ENCODE results near the gene KCNA1. TPM values are rescaled to one million over a fixed set of nuclear protein-coding genes. Genes with fewer than 3 reads are reported as not detected.
"Not testable (repeated sequence)": the region's sequence is repeated elsewhere in the genome, so short reads cannot be mapped to it uniquely, and the experiment has no call there.

KCNA1 gene
- not detected for total RNA-seq

DNA sequence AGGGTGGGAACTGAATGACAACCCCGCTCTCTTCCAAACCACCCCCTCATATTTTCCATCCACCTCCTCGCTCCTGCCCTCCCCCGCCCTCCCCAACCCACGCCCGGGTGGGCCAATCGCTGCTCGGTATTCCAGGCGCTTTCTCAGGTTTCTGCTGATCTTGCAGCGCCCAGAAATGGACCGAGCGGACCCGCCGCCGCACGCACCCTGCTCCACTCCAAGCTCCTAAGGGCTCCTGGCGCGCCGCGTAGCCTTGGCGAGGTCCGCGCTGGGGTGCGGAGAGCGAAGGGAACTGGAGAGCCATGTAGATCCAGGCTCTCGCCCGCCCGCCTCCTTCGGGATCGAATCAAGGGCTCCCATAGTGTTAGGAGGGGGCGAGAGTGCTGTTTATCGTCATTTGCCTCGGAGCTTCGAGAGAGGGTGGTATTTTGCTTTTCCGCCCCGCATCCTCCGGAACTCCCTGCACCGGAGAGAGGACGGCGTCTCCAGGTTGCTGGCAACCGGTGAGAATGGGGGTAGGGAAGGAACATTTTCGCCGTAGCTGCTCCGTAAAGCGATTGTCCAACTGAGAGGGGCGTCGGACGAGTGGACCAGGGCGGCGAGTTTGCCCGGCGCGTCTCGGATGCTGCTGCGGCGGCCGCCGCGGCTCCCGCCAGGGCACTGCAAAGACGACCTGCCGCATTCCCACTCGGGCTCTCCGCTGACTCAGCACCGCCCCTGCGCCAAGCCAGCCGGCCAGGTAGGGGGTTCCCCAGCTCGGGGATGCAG lies at the start of gene KCNA1:
Gene KCNA1, plus strand, starts transcription at position 172 of the 768 bp plus-strand sequence. CDS start 1,474 bp downstream, outside the sequence.
- Mint-ChIP-seq H3K27me3 (peaks cover 43% of the 10 kb centered on the region), H3K9me3 (no peaks in the 10 kb centered on the region), H3K36me3 (ENCODE audit: low read depth) (no peaks in the 10 kb centered on the region), H3K4me1 (peaks cover 18% of the 10 kb centered on the region), H3K4me3 (peak within 1 kb of the TSS; percentile 79), H3K27ac (no peak within 1 kb of the TSS)
- CTCF ChIA-PET: interaction anchor here (1.0 to 1.5 kb wide), 3 partner anchors 12 to 54 kb away, joined by 3 to 6 read pairs (median 4); no protein-coding TSS in a partner anchor
- no peak for DNase-seq
- POLR2A ChIA-PET: no interaction called here

GRCh38 chr12:4860741-4861140 lies 49.0 kb upstream of the KCNA1 start:
- ChIA-PET POLR2A (no interaction called here), CTCF (no interaction called here)
- peaks cover 16% of the 10 kb centered on the region for H3K4me1 Mint-ChIP-seq
- no peak overlapping the region for H3K4me3 Mint-ChIP-seq
- DNase-seq: no peak
- H3K36me3 Mint-ChIP-seq (ENCODE audit: low read depth): no peaks in the 10 kb centered on the region
- H3K27me3 Mint-ChIP-seq: peaks cover 41% of the 10 kb centered on the region
- no peak overlapping the region for H3K27ac Mint-ChIP-seq
- H3K9me3 Mint-ChIP-seq: no peaks in the 10 kb centered on the region

DNA sequence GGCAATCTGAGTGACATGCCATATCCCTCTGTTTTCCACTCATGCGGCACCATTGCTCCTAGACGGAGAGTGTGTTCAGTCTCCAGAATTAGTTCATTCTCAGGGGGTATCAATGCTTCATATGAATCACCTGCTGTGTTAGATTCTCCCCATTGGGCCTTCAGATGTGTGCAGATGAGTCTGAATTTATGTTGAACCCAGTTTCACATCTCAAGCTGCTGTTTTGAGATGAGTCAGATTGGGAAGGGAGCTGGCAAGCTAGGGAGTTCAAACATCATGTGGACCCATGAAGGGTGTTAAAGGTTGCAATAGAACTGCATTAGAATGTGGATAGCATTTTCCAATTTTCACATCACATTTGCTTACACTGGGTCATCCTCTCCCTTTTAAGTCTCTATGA lies 46.9 kb upstream of the KCNA1 start:
- Mint-ChIP-seq H3K4me1 (peaks cover 5% of the 10 kb centered on the region), H3K4me3 (no peak overlapping the region), H3K27ac (no peak overlapping the region), H3K36me3 (ENCODE audit: low read depth) (no peaks in the 10 kb centered on the region), H3K9me3 (no peaks in the 10 kb centered on the region), H3K27me3 (peaks cover 46% of the 10 kb centered on the region)
- CTCF ChIA-PET: interaction anchor here (1.2 kb wide), 1 partner anchor 8 kb away, joined by 3 read pairs; no protein-coding TSS in a partner anchor
- DNase-seq: no peak
- POLR2A ChIA-PET: no interaction called here

DNA sequence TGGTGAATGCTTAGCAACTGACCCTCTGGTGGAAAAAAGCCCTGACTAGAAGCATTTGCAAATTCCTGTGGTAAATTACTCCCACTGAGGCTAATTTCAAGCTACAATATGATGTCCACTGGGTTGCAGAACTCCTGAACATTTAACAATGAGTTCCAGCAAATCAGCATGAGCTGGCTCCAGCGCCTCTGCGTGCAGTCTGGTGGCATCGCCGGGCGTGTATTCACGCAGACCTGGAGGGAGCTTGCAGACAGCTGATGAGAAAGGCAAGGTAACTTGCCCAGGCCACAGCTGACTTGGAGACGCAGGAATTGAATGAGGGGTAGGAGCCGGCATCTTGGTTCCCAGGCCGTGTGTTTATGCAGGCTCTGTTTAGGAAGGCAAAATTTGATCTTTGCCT lies 45.1 kb upstream of the KCNA1 start:
- no peak for DNase-seq
- no peak overlapping the region for H3K4me3 Mint-ChIP-seq
- no peaks in the 10 kb centered on the region for H3K36me3 Mint-ChIP-seq (ENCODE audit: low read depth)
- ChIA-PET CTCF (interaction anchor here (1.4 kb wide), 1 partner anchor 18 kb away, joined by 5 read pairs; no protein-coding TSS in a partner anchor), POLR2A (no interaction called here)
- no peaks in the 10 kb centered on the region for H3K4me1 Mint-ChIP-seq
- peaks cover 28% of the 10 kb centered on the region for H3K27me3 Mint-ChIP-seq
- H3K9me3 Mint-ChIP-seq: no peaks in the 10 kb centered on the region
- H3K27ac Mint-ChIP-seq: no peak overlapping the region

GRCh38 chr12:4865246-4865645 lies 44.5 kb upstream of the KCNA1 start:
- DNase-seq: no peak
- Mint-ChIP-seq H3K9me3 (no peaks in the 10 kb centered on the region), H3K4me3 (no peak overlapping the region), H3K27ac (no peak overlapping the region), H3K4me1 (no peaks in the 10 kb centered on the region), H3K27me3 (peaks cover 28% of the 10 kb centered on the region), H3K36me3 (ENCODE audit: low read depth) (no peaks in the 10 kb centered on the region)
- ChIA-PET CTCF (no interaction called here), POLR2A (no interaction called here)

DNA sequence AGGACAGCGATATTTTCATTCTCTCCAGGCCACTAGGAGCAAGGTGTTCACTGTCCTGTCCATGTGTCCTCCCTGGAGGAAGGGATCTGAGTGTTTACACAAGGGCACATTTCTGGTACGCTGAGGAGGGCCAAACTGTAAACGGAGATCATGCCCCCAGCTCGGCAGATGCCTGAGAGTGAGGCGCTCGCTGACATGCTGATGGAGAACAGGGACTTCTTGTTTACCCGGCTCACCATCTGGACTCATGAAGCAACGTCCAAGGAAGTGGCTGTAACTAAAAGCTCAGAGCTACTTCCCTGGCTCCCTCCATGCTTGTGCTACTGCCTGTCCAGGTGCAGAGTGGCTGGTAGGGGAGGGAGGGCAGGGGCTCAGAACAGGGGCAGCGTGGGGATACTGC lies 43.4 kb upstream of the KCNA1 start:
- Mint-ChIP-seq H3K4me1 (no peaks in the 10 kb centered on the region), H3K36me3 (ENCODE audit: low read depth) (no peaks in the 10 kb centered on the region), H3K27me3 (peaks cover 27% of the 10 kb centered on the region), H3K27ac (no peak overlapping the region), H3K4me3 (no peak overlapping the region), H3K9me3 (no peaks in the 10 kb centered on the region)
- no peak for DNase-seq
- CTCF ChIA-PET: interaction anchor here (0.7 to 2.8 kb wide), 3 partner anchors 8 to 164 kb away, joined by 3 to 8 read pairs (median 3); no protein-coding TSS in a partner anchor
- POLR2A ChIA-PET: no interaction called here

GRCh38 chr12:4867384-4867783 lies 42.3 kb upstream of the KCNA1 start:
- no peak for DNase-seq
- Mint-ChIP-seq H3K27me3 (peaks cover 30% of the 10 kb centered on the region), H3K36me3 (ENCODE audit: low read depth) (no peaks in the 10 kb centered on the region), H3K27ac (no peak overlapping the region), H3K4me3 (no peak overlapping the region), H3K4me1 (no peaks in the 10 kb centered on the region), H3K9me3 (no peaks in the 10 kb centered on the region)
- CTCF ChIA-PET: interaction anchor here (1.1 to 2.8 kb wide), 2 partner anchors 9 to 163 kb away, joined by 3 to 8 read pairs; no protein-coding TSS in a partner anchor
- POLR2A ChIA-PET: no interaction called here

GRCh38 chr12:4870423-4870822 lies 39.3 kb upstream of the KCNA1 start:
- Mint-ChIP-seq H3K36me3 (ENCODE audit: low read depth) (no peaks in the 10 kb centered on the region), H3K9me3 (no peaks in the 10 kb centered on the region), H3K4me3 (no peak overlapping the region), H3K27me3 (peaks cover 23% of the 10 kb centered on the region), H3K27ac (no peak overlapping the region), H3K4me1 (no peaks in the 10 kb centered on the region)
- ChIA-PET CTCF (interaction anchor here (1.3 to 1.5 kb wide), 2 partner anchors 13 to 15 kb away, joined by 5 to 6 read pairs; no protein-coding TSS in a partner anchor), POLR2A (no interaction called here)
- DNase-seq: no peak

GRCh38 chr12:4871514-4871913 lies 38.2 kb upstream of the KCNA1 start:
- CTCF ChIA-PET: interaction anchor here (1.2 kb wide), 1 partner anchor 16 kb away, joined by 3 read pairs; no protein-coding TSS in a partner anchor
- H3K4me1 Mint-ChIP-seq: no peaks in the 10 kb centered on the region

GRCh38 chr12:4873947-4874346 lies 35.8 kb upstream of the KCNA1 start:
- Mint-ChIP-seq H3K4me1 (no peaks in the 10 kb centered on the region), H3K27ac (no peak overlapping the region), H3K4me3 (no peak overlapping the region), H3K27me3 (peaks cover 20% of the 10 kb centered on the region), H3K36me3 (ENCODE audit: low read depth) (no peaks in the 10 kb centered on the region), H3K9me3 (peaks cover 4% of the 10 kb centered on the region)
- no peak for DNase-seq
- POLR2A ChIA-PET: no interaction called here
- CTCF ChIA-PET: no interaction called here

More at GRCh38 chr12:4871514-4871913, 38.2 kb upstream of the KCNA1 start:
- H3K36me3 Mint-ChIP-seq (ENCODE audit: low read depth): no peaks in the 10 kb centered on the region
- no peak for DNase-seq
- peaks cover 27% of the 10 kb centered on the region for H3K27me3 Mint-ChIP-seq
- no peak overlapping the region for H3K27ac Mint-ChIP-seq
- POLR2A ChIA-PET: no interaction called here
- H3K9me3 Mint-ChIP-seq: no peaks in the 10 kb centered on the region
- H3K4me3 Mint-ChIP-seq: no peak overlapping the region

DNA sequence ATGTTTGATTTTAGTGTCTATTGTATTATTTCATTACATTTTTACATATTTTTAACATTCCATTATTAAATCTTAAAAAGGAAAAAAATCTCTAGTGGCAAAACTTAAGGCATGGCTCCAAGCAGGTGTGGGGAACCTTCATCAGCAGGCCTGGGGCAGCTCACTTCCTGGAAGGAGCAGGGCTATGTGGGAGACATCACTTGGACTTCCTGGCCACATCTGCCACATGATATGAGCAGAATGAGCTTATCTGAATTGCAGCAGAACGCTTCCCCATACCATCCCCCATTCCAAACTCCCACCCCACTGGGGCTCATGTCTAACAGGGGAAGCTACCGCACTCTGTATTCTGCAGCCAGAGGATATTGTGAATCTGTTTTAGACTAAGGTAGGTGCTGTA lies 35.0 kb upstream of the KCNA1 start:
- H3K4me1 Mint-ChIP-seq: no peaks in the 10 kb centered on the region
- H3K9me3 Mint-ChIP-seq: peaks cover 5% of the 10 kb centered on the region
- H3K4me3 Mint-ChIP-seq: no peak overlapping the region
- H3K27me3 Mint-ChIP-seq: peaks cover 20% of the 10 kb centered on the region
- ChIA-PET CTCF (no interaction called here), POLR2A (no interaction called here)
- no peak overlapping the region for H3K27ac Mint-ChIP-seq
- no peaks in the 10 kb centered on the region for H3K36me3 Mint-ChIP-seq (ENCODE audit: low read depth)
- no peak for DNase-seq

DNA sequence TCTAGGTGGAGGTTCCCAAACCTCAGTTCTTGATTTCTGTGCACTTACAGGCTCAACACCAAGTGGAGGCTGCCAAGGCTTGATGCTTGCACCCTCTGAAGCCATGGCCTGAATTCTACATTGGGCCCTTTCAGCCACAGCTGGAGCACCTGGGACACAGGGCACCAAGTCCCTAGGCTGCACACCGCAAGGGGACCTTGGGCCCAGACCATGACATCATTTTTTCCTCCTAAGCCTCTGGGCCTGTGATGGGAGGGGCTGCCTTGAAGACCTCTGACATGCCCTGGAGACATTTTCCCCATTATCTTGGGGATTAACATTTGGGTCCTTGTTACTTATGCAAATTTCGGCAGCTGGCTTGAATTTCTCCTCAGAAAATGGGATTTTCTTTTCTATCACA lies 30.2 kb upstream of the KCNA1 start:
- POLR2A ChIA-PET; H3K4me3 Mint-ChIP-seq; H3K4me1 Mint-ChIP-seq; H3K27ac Mint-ChIP-seq; H3K36me3 Mint-ChIP-seq (ENCODE audit: low read depth); DNase-seq: not testable (repeated sequence)
- Mint-ChIP-seq H3K27me3 (peaks cover 19% of the 10 kb centered on the region), H3K9me3 (peaks cover 15% of the 10 kb centered on the region)
- CTCF ChIA-PET: interaction anchor here (1.0 kb wide), 1 partner anchor 11 kb away, joined by 3 read pairs; no protein-coding TSS in a partner anchor

DNA sequence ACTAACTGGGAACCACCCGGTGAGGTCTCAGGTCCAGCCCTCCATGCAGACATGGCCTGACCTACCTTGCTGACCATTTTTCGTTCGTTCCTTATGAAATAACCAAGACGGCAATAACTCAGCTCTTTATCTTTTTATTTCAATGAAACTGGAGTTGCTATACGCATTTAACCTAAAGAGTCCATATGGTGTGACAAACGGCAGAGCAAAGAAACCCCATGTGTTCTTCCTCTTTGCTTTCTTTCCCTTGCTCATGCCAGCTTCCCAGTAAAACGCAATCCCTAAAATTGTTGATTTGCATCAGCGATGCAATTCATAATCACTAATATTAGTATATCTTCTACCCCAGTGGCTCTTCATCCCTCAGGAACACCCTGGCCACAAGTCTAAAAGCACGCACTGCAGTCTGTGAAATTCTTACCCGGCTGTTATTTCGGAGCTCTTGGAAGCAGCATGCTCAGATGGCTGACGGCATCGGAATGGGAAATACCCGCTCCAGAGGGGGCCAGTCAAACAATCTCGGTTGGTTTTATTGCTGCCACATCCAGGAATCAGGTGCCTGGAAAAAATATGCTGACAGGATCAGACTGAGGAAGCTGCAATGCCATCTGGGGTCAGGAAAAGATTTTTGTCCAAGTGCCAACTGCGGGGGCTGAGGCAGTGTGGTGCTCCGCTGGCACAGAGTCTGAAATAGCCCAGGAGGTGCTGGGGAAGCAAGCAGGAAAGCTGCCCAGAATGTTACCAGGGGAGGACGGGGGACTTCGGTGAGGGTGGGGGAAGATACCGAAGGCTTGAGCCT lies 28.2 kb upstream of the KCNA1 start:
- Mint-ChIP-seq H3K27me3 (peaks cover 20% of the 10 kb centered on the region), H3K36me3 (ENCODE audit: low read depth) (peaks cover 2% of the 10 kb centered on the region), H3K9me3 (peaks cover 15% of the 10 kb centered on the region), H3K4me1 (no peaks in the 10 kb centered on the region), H3K27ac (no peak overlapping the region), H3K4me3 (no peak overlapping the region)
- CTCF ChIA-PET: interaction anchor here (1.3 kb wide), 1 partner anchor 18 kb away, joined by 5 read pairs; no protein-coding TSS in a partner anchor
- no peak for DNase-seq
- POLR2A ChIA-PET: no interaction called here
